Effector CD8-positive, alpha-beta T cell (primary cell): ENCODE data around the gene CCDC85C.

Experiments used
- DNase-seq: peaks from one replicate; lab custom pipeline; 2025; lab: John Stamatoyannopoulos, UW

Gene CCDC85C

GRCh38 chr14:99630202-99630601 is 26.2 kb upstream of the CCDC85C start:
- no peak for DNase-seq

- peak; percentile 23 for DNase-seq
Observed at GRCh38 chr14:99628887-99629618, 25.0 kb upstream of the CCDC85C start.

DNA sequence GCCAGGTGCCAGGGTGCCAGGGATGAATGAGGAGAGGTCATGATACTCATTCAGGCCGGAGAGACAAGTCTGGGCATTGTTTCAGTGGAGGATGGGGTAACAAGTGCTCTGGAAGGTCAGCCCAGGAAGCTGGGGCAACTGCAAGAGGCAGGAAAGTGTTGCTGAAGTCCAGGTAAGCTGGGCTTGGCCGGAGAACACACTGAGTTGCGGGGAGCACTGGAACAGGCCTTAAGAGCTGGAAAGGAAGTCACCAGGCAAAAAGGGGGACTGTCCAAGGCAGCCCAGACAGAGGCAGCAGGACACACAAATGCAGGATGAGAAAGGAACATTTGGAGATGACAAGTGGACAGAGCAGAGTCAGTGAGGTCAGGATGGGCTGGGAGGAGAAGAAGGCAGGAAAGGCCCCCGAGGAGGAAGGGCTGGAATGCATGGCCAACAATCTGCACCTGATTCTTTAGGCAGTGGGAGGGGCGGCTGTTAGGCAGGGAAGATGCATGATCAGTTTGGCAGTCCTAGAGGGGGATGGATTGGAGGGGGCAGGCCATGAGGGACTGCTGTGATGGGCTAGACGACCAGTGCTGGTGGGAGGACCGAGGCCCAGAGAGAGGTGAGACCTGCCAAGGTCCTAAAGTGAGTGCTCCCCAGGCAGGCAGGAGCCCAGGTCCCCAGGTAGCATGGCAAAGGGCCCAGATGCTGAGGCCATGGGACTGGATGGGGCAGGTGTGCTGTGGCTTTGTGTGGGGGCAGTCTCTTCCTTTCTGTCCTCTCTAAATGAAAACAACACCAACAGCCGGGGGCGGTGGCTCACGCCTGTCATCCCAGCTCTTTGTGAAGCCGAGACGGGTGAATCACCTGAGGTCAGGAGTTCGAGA is 23.7 kb upstream of the CCDC85C start:
- DNase-seq, result no peak

DNA sequence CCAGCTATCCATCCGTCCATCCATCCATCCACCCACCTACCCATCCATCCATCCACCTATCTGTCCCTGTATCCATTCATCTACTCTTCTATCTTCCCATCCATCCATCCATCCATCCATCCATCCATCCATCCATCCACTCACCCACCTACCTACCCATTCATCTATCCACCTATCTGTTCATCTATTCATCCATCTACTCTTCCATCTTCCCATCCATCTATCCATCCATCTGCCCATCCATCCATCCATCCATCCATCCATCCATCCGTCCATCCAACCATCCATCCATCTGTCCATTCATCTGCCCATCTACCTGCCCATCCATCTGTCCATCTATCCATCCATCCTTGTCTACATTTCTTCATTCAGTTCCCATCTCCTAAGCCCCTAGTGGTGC is 23.1 kb upstream of the CCDC85C start:
- no peak for DNase-seq

- no peak for DNase-seq
Observed at GRCh38 chr14:99626041-99626648, 22.1 kb upstream of the CCDC85C start.

DNA sequence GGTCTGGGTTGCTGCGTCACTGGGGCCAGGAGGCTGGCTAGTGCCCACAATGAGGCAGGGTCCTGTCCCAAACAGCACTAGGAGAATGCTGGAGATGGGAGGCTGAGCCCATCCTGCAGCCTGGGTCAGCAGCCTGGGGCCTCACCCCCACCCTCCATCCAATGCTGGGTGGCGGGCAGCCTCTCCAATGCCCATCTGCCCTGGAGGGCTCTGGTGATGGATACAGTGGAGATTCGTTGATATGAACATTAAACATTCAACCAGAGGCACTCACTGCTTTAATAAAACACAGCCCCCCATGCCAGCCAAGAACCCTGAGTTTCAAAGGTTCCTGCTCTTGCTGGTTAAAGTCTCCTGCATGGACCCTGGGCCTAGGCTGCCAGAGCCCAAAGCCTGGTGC is 21.5 kb upstream of the CCDC85C start:
- no peak for DNase-seq

- DNase-seq, result no peak
Observed at GRCh38 chr14:99624971-99625370, 21.0 kb upstream of the CCDC85C start.

GRCh38 chr14:99624024-99624423 is 20.0 kb upstream of the CCDC85C start:
- no peak for DNase-seq

DNA sequence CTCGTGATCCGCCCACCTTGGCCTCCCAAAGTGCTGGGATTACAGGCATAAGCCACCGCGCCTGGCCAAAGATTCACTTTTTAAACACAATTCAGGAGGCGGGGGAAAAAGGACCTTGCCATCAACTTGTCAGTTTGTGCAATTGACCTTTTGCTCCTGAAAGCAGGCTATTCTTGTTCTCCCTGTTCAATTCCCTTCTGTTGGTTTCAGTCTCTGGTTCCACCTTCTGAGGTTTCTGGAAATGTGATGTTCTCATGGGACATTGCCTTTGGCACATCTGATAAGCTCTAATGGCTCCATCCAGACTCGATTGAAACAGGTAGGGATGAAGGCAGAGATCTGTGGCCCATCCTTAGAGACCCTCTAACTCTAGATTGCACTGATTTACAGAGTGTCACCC is 17.9 kb upstream of the CCDC85C start:
- DNase-seq, result no peak

DNA sequence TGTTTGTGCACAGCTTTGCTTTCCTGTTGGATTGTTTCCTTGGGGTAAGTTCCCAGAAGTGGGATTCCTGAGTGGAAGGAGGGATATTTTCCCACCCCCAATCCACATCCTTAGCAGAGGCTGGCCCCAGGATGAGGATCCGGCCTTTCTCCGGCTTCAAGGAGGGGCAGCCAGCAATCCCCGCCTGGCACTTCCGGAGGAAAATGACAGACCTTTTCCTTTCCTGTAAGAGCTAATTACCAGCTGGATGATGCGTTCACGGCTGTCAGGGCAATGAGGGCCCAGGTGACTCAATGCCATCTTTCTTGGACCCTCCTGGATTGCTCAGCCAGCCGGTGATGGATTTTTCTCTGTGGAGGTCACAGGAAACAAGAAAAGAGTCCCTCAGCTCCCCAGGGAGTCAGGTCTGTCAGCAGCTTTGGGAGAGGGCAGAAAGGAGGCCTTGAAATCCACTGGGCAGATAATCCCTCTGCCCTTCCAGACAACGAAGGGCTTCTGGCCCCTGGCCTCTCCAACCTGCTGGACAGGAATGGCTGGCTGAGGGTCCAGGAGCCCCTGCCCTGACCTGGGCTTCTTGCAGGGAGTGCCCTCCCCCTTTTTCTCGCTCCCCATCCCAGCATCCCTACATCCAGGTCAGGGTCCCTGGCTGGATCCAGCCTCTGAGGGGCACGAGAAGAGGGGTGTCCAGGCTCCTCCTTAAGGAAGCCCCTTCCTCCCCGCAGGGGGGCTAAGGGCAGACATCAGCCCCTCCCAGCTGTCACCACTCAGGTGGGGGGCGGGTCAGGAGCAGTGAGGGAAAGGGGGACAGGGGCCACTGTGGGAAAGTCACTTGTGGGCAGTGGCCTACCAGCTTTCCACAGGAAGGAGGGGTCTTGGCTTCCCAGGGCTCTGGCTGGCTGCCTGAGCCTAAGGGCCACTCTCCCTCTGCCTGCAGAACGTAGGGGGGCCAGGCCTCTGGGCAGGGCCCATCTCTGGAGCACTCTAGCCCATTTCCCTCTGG is 16.1 kb upstream of the CCDC85C start:
- no peak for DNase-seq

- DNase-seq, result no peak
Observed at GRCh38 chr14:99616832-99617800, 13.1 kb upstream of the CCDC85C start.

- DNase-seq, result no peak
Observed at GRCh38 chr14:99615497-99616157, 11.6 kb upstream of the CCDC85C start.

GRCh38 chr14:99612738-99613330 is 8.8 kb upstream of the CCDC85C start:
- no peak for DNase-seq

DNA sequence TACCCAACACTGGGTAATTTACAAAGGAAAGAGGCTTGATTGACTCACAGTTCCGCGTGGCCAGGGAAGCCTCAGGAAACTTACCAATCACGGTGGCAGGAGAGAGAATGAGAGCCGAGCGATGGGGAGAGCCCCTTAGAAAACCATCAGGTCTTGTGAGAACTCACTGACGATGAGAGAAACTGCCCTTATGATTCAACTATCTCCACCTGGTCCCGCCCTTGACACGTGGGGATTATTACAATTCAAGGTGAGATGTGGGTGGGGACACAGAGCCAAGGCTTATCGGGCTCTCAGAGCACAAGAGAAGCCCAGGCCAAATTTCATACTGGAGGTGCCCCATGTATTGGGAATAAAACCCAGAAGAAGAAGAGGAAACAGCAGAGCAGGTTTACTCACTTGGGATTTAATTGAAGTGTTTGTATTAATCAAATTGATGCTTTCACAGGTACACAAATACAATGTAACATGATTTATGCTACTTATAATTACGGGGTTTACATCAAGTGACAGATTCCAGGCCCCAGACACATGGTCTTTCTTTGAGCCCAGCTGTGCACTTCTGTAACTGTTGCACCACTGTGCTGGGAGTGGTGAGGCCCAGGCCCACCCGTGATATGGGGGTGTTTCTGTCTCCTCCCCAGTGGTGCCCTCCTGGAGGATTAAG is 8.2 kb upstream of the CCDC85C start:
- no peak for DNase-seq

DNA sequence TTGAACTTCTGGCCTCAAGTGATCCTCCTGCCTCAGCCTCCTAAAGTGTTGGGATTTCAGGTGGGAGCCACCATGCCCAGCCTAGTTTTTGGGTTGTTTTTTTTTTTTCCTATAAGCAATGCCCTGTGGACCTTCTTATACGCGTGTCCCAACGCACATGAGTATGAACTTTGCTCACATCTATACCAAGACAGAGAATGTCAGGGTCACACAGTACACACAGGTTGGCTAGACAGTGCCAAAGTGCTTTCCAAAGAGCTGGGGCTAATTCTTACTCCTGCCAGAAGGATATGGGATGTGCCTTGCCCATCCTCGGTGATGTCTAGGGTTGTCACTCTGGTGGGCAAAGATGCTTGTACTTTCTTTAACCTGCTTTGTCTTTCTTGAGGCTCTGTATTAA is 7.6 kb upstream of the CCDC85C start:
- DNase-seq, result no peak

- DNase-seq, result no peak
Observed at GRCh38 chr14:99609245-99610170, 5.5 kb upstream of the CCDC85C start.

DNA sequence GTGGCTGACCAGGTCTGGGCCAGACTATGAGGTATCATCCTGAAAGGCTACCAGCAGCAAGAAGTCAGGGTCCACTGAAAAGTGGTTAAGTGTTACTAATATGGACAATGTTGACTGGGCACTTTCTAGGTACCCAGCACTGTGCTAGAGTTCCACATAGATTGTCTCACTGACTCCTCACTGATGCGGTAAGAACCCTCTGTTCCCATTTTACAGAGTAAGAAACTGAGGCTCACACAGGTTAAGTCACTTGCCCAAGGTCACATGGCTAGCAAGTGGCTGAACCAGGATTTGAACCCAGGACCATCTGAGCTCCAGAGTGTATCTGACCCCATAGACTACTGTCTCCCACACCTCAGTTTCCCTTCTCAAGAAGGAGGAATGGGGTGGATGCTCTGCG is 4.6 kb upstream of the CCDC85C start:
- DNase-seq, result no peak

DNA sequence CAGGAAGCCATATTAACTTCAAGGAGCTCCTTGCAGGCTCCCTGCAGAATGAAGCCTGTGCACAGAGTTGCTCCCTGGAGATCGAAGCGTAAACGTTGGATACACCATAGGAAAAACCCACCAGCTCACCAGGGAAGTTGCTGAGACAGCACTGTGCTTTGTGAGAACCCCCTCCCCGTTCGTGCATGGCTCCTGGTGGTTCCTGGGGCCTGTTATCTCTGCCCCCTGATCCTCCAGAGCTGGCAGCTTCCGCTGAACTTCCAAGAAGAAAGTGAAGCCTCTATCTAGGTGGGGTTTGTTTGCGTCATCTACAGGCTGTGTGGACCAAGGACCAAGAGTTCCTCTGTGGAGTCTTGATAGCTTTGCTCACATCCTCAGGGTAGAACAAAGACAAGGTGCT is 2.4 kb upstream of the CCDC85C start:
- DNase-seq, result no peak
